Sigmoid colon (tissue), 7 donors: Measurements from ENCODE around the gene SMARCA1. TPM values are rescaled to one million over a fixed set of nuclear protein-coding genes. Genes with fewer than 3 reads are reported as not detected.
A peak's percentile ranks its signal among the peaks of the same experiment; 100 is the strongest.

Experiments
- DNase-seq: peaks from one replicate; pipeline ENCODE4 v3.0.0-alpha.2; 2019
- H3K27ac ChIP-seq, 4 donors: fragments of 200-600 bp; sonication (generic); one replicate each; pipeline ENCODE4 v1.5.1; 2016 to 2019; ENCODE audit warnings: mild to moderate bottlenecking in 1 of 4
- H3K27me3 ChIP-seq, 3 donors: fragments of 200-600 bp; sonication (generic); one replicate each; pipeline ENCODE4 v1.5.1; 2019; ENCODE audit warnings: mild to moderate bottlenecking in 1 of 3
- H3K36me3 ChIP-seq, 4 donors: fragments of 200-600 bp; sonication (generic); one replicate each; pipeline ENCODE4 v1.5.1; 2016 to 2019
- H3K4me1 ChIP-seq, 4 donors: fragments of 200-600 bp; sonication (generic); one replicate each; pipeline ENCODE4 v1.5.1; 2017 to 2019
- H3K4me3 ChIP-seq, 4 donors: fragments of 200-600 bp; sonication (generic); one replicate each; pipeline ENCODE4 v1.5.1; 2017 to 2019; ENCODE audit warnings: mild to moderate bottlenecking in 2 of 4, moderate library complexity in 1 of 4
- H3K9me3 ChIP-seq, 4 donors: fragments of 200-600 bp in 3 of 4; sonication (generic) in 3 of 4; one replicate each; pipeline versions ENCODE4 v1.5.1 to v1.6.1; 2013 to 2019
- CTCF ChIP-seq, 4 experiments: fragments of 450-650 bp in 3 of 4; fragments of 200-600 bp in 1 of 4; IDR thresholded peaks; one replicate each; pipeline ENCODE4 v1.5.1; 2016 to 2019; ENCODE audit warnings: antibody characterized with exemption in 4 of 4, mild to moderate bottlenecking in 3 of 4, moderate library complexity in 2 of 4
- EP300 ChIP-seq, 4 donors: sonication (generic); formaldehyde crosslinking; IDR thresholded peaks; one replicate each; pipeline ENCODE4 v1.6.1; 2017; ENCODE audit warnings: antibody characterized with exemption in 4 of 4
- POLR2A ChIP-seq, 2 donors: fragments of 450-650 bp; IDR thresholded peaks; one replicate each; pipeline ENCODE4 v1.6.1; 2016; ENCODE audit warnings: antibody characterized with exemption in 2 of 2, mild to moderate bottlenecking in 2 of 2, moderate library complexity in 2 of 2
- POLR2AphosphoS5 ChIP-seq, 4 donors: sonication (generic); formaldehyde crosslinking; IDR thresholded peaks; one replicate each; pipeline ENCODE4 v1.6.1; 2017; ENCODE audit warnings: antibody characterized with exemption in 4 of 4
- WGBS, 2 donors: extraction: QIAGEN DNeasy Blood & Tissue Kit; methylation state at CpG; one replicate each; pipeline ENCODE4 v1.1.7; 2013; 5-methylcytosine and 5-hydroxymethylcytosine counted together
- intact Hi-C: fragments of 100-400 bp; cut with DNase I; formaldehyde crosslinking; loops from one replicate; pipeline ENCODE4 v1.15.1; 2023
- polyA plus RNA-seq, 3 donors: library from polyadenylated mRNA; stranded (reverse); fragments of 200-250 nt; gene quantifications; one replicate each; pipeline ENCODE4 v1.2.3, GENCODE V29; 2013
- total RNA-seq, 4 donors: library from RNA; depleted of rRNA; stranded (reverse); fragments of >200 nt; gene quantifications; one replicate each; pipeline ENCODE4 v1.1.0, GENCODE V29; 2016
- donor health status: healthy with polysubstance abuse.
- donor health status: Bipolar disorder and iron deficiency.
- donor health status: healthy.

The SMARCA1 gene
- total and polyA plus RNA-seq, 7 donors = 1.2 to 70.3 (median 40.7) TPM

DNA sequence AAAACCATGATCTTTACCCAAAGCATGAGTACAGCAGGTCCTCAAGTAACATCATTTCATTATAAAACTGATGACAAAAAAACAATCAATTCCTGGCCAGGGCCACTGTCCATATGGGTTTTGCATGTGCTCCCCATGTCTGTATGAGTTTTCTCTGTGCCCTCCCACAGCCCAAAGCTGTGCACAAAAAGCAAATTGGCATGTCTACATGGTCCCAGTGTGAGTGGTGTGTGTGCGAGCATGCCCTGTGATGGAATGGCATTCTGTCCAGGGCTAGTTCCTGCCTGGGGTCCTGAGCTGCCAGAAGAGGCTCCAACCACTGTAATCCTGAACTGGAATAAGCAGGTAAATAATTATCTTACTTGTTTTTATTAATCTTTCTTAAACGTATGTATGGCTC lies 28.4 kb downstream of the SMARCA1 start:
- no peak for DNase-seq
- H3K36me3 ChIP-seq = peaks cover 0 to 57% (median 2%) of the 10 kb centered on the region in 4 donors
- no peak overlapping the region for H3K27ac ChIP-seq
- H3K4me3 ChIP-seq = no peak overlapping the region
- TF ChIP-seq POLR2AphosphoS5 (IDR thresholded peaks at IDR 0.05) (no peak), POLR2A (IDR thresholded peaks at IDR 0.05) (no peak)
- no peaks in the 10 kb centered on the region for H3K27me3 ChIP-seq
- intact Hi-C loops = no loop called here
- H3K9me3 ChIP-seq = no peaks in the 10 kb centered on the region
- H3K4me1 ChIP-seq = peaks cover 0 to 7% (median 0%) of the 10 kb centered on the region in 4 donors
- 88 to 92% methylated on average over 2 of the region's 2 CpGs for WGBS, 2 donors

DNA sequence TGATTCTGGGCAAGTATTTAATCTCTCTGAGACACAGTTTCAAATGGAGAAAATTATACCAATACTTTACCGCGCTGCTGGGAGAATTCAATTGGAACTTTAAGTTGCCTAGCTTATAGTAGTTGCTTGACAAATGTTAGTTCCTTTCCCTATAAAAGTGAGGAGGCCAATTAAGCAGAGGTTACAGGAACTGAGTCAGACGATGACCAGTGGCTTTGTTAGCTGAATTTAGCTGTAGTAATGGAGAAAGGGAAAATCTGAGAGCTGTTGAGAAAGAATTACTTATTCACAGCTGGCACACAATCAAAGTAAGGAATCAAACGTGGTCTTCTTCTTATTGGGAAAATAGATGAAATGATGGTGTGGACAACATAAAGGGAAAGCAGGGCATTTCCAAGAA lies 29.6 kb downstream of the SMARCA1 start:
- Histone ChIP-seq H3K9me3 (no peaks in the 10 kb centered on the region), H3K27ac (no peak overlapping the region), H3K36me3 (peaks cover 0 to 54% (median 2%) of the 10 kb centered on the region in 4 donors), H3K27me3 (no peaks in the 10 kb centered on the region), H3K4me1 (peaks cover 0 to 7% (median 0%) of the 10 kb centered on the region in 4 donors), H3K4me3 (no peak overlapping the region)
- TF ChIP-seq POLR2A (IDR thresholded peaks at IDR 0.05) (no peak), EP300 (IDR thresholded peaks at IDR 0.05) (no peak), CTCF (IDR thresholded peaks at IDR 0.05) (no peak), POLR2AphosphoS5 (IDR thresholded peaks at IDR 0.05) (no peak)
- intact Hi-C loops = no loop called here
- no peak for DNase-seq
- 78 to 81% methylated on average over 4 of the region's 4 CpGs for WGBS, 2 donors

- DNase-seq = no peak
- WGBS, 2 donors = 61 to 73% methylated on average over 2 of the region's 2 CpGs
Observed at GRCh38 chrX:129490330-129490729, 33.0 kb downstream of the SMARCA1 start.

DNA sequence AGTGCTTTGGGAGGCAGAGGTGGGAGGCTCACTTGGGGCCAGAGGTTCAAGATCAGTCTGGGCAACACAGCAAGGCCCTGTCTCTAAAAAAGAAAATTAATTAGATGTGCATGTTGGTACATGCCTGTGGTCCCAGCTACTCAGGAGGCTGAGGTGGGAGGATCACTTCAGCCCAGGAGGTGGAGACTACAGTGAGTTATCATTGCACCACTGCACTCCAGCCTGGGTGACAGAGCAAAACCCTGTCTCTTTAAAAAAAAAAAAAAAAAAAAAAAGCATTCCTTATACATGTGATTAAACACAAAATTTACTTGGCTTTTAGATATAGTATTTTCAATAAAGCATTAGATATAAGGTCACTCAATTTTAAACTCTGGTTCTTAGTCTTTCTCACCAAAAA lies 34.9 kb downstream of the SMARCA1 start:
- H3K4me1 ChIP-seq = peaks cover 0 to 7% (median 0%) of the 10 kb centered on the region in 4 donors
- H3K27me3 ChIP-seq = no peaks in the 10 kb centered on the region
- H3K9me3 ChIP-seq = no peaks in the 10 kb centered on the region
- DNase-seq = no peak
- intact Hi-C loops = no loop called here
- H3K36me3 ChIP-seq = peaks cover 0 to 48% (median 2%) of the 10 kb centered on the region in 4 donors
- H3K4me3 ChIP-seq = no peak overlapping the region
- TF ChIP-seq POLR2AphosphoS5 (IDR thresholded peaks at IDR 0.05) (no peak), POLR2A (IDR thresholded peaks at IDR 0.05) (no peak), CTCF (IDR thresholded peaks at IDR 0.05) (no peak), EP300 (IDR thresholded peaks at IDR 0.05) (no peak)
- no peak overlapping the region for H3K27ac ChIP-seq

More at GRCh38 chrX:129490330-129490729, 33.0 kb downstream of the SMARCA1 start:
- H3K4me3 ChIP-seq = no peak overlapping the region
- H3K36me3 ChIP-seq = peaks cover 0 to 59% (median 2%) of the 10 kb centered on the region in 4 donors
- peak in 1 of 4 donors; percentile 9 for TF ChIP-seq POLR2AphosphoS5 (IDR thresholded peaks at IDR 0.05)
- no peak for TF ChIP-seq POLR2A (IDR thresholded peaks at IDR 0.05)
- no peaks in the 10 kb centered on the region for H3K27me3 ChIP-seq
- intact Hi-C loops = no loop called here
- peaks cover 0 to 7% (median 0%) of the 10 kb centered on the region in 4 donors for H3K4me1 ChIP-seq
- no peaks in the 10 kb centered on the region for H3K9me3 ChIP-seq
- peak overlapping the region in 2 of 4 donors; percentile 33 to 49 for H3K27ac ChIP-seq

GRCh38 chrX:129480889-129481288 lies 42.4 kb downstream of the SMARCA1 start:
- TF ChIP-seq CTCF (IDR thresholded peaks at IDR 0.05) = no peak
- no peak for TF ChIP-seq EP300 (IDR thresholded peaks at IDR 0.05)
- TF ChIP-seq POLR2AphosphoS5 (IDR thresholded peaks at IDR 0.05) = no peak
- 95 to 96% methylated on average over 6 of the region's 6 CpGs for WGBS, 2 donors
- intact Hi-C loops = no loop called here
- Histone ChIP-seq H3K27ac (no peak overlapping the region), H3K4me1 (peaks cover 0 to 11% (median 0%) of the 10 kb centered on the region in 4 donors), H3K4me3 (no peak overlapping the region), H3K36me3 (peaks cover 0 to 9% (median 0%) of the 10 kb centered on the region in 4 donors), H3K27me3 (no peaks in the 10 kb centered on the region), H3K9me3 (no peaks in the 10 kb centered on the region)
- DNase-seq = no peak

DNA sequence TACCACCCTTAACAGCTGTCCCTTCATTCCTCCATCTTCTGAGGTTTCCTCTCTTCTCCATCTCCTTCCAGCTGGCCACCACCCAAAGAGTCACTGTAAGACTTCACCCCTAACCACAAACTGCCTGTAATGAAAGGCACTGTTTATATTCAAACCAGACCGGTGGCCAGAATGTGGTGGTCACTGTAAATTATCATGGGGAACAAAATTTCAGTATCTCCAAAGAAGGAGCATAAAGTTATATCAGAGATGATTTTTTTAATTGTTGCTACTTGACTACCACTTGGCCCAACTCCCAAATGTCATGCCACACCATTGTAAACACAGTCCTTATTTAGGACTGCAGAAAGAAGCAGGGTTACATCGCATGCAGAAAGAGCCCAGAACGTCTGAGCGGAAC lies 44.8 kb downstream of the SMARCA1 start:
- no peak overlapping the region for H3K4me3 ChIP-seq
- TF ChIP-seq POLR2AphosphoS5 (IDR thresholded peaks at IDR 0.05) (peak in 2 of 4 donors; percentile 39 to 42), CTCF (IDR thresholded peaks at IDR 0.05) (no peak)
- H3K27me3 ChIP-seq = no peaks in the 10 kb centered on the region
- peak overlapping the region in 3 of 4 donors; percentile 51 to 61 (median 58) for H3K27ac ChIP-seq
- peak; percentile 66 for DNase-seq
- peaks cover 0 to 11% (median 0%) of the 10 kb centered on the region in 4 donors for H3K4me1 ChIP-seq
- no peaks in the 10 kb centered on the region for H3K9me3 ChIP-seq
- H3K36me3 ChIP-seq = peaks cover 0 to 3% (median 0%) of the 10 kb centered on the region in 4 donors
- intact Hi-C loops = no loop called here
- 51 to 78% methylated on average over 4 of the region's 4 CpGs for whole genome bisulfite sequencing, 2 donors
